Panc1 (cell line): Measurements from ENCODE around the gene ENTHD1. TPM values are rescaled to one million over a fixed set of nuclear protein-coding genes. Genes with fewer than 3 reads are reported as not detected.

Experiments
- ATAC-seq: fragments of 200-7000 bp; cut with Tn5 transposase; 2 replicates; pipeline ENCODE4 v1.9.1; 2020; ENCODE audit warnings: mild to moderate bottlenecking, moderate library complexity
- BruUV-seq: library from RNA; stranded (reverse); fragments of 400-500 nt; replicated peaks from 2 replicates; lab custom pipeline; 2021; lab: Mats Ljungman, UMichigan
- CTCF ChIA-PET: fragments of 300-600 bp; sonication (Branson Sonifier 250); formaldehyde crosslinking; loops from one replicate; lab custom pipeline; 2022; ENCODE audit warnings: antibody characterized with exemption; lab: Charles Lee
- POLR2A ChIA-PET: fragments of 300-600 bp; sonication (Branson Sonifier 250); formaldehyde crosslinking; loops from one replicate; lab custom pipeline; 2022; ENCODE audit warnings: antibody characterized with exemption; lab: Charles Lee
- DNase-seq: peaks from one replicate; pipeline ENCODE4 v3.0.0-alpha.2; 2010; ENCODE audit warnings: low read depth, low spot score
- H3K27ac ChIP-seq: 2 replicates; pipeline ENCODE4 v1.5.1; 2011; ENCODE audit warnings: mild to moderate bottlenecking, low read length, inconsistent platforms
- H3K27me3 ChIP-seq: fragments of 200-500 bp; sonication (Bioruptor generic); 2 replicates; pipeline ENCODE4 v1.6.0; 2014; ENCODE audit warnings: low read length, inconsistent platforms; ENCODE audit not compliant: control insufficient read depth, insufficient read depth
- H3K36me3 ChIP-seq: fragments of 200-500 bp; sonication (Bioruptor generic); 2 replicates; pipeline ENCODE4 v1.5.1; 2014; ENCODE audit warnings: inconsistent platforms, mild to moderate bottlenecking, low read length, moderate library complexity; ENCODE audit not compliant: control insufficient read depth, insufficient read depth
- H3K4me1 ChIP-seq: 2 replicates; pipeline ENCODE4 v1.5.1; 2011; ENCODE audit warnings: inconsistent platforms, mild to moderate bottlenecking, low read length, moderate library complexity; ENCODE audit not compliant: control insufficient read depth, insufficient read depth
- H3K4me3 ChIP-seq, 2 experiments: 2 replicates each; pipeline ENCODE4 v1.5.1; 2011 to 2012; ENCODE audit warnings: low read depth in 2 of 2, low read length in 2 of 2, mild to moderate bottlenecking in 2 of 2, inconsistent platforms in 1 of 2, moderate library complexity in 1 of 2
- H3K9me3 ChIP-seq: fragments of 200-500 bp; sonication (Bioruptor generic); 2 replicates; pipeline ENCODE4 v1.5.1; 2014; ENCODE audit warnings: low read depth, mild to moderate bottlenecking, inconsistent platforms, low read length, moderate library complexity; ENCODE audit not compliant: control insufficient read depth, insufficient read depth
- POLR2AphosphoS5 ChIP-seq: IDR thresholded peaks from 2 replicates; pipeline ENCODE4 v1.6.1; 2012; ENCODE audit warnings: mild to moderate bottlenecking, low read depth, low read length, moderate library complexity
- SIN3A ChIP-seq: IDR thresholded peaks from 2 replicates; pipeline ENCODE4 v1.6.1; 2012; ENCODE audit warnings: low read depth, mild to moderate bottlenecking, low read length, moderate library complexity, borderline replicate concordance; ENCODE audit not compliant: insufficient read depth
- TCF7L2 ChIP-seq: IDR thresholded peaks from 2 replicates; pipeline ENCODE4 v1.6.1; 2011; ENCODE audit warnings: mild to moderate bottlenecking, low read depth, low read length, inconsistent platforms
- in situ Hi-C: cut with HindIII; loops from 2 replicates; pipeline ENCODE4 v1.10.0; 2016; ENCODE audit warnings: low sequenced_read_pairs, low pct_unique_long_range_greater_than_20kb
- intact Hi-C: fragments of 100-400 bp; cut with micrococcal nuclease; formaldehyde crosslinking; loops from one replicate; pipeline ENCODE4 v1.10.0; 2022; ENCODE audit not compliant: unreplicated experiment
- total RNA-seq: library from RNA; stranded (reverse); gene quantifications from one replicate; pipeline ENCODE4 v1.2.1, GENCODE V29; 2021; ENCODE audit not compliant: unreplicated experiment
- TF ChIP-seq, protein P1 (sequence below), 2 experiments: IDR thresholded peaks; 2 replicates each; pipeline ENCODE4 v1.6.1; 2011 to 2012; ENCODE audit warnings: low read depth in 2 of 2, control low read depth in 1 of 2, low read length in 1 of 2, mild to moderate bottlenecking in 1 of 2, moderate library complexity in 1 of 2; ENCODE audit not compliant: insufficient read depth in 1 of 2
- TF ChIP-seq, protein P2 (sequence below): fragments of 450-650 bp; IDR thresholded peaks from 2 replicates; pipeline ENCODE4 v1.5.1; 2017; ENCODE audit warnings: mild to moderate bottlenecking

The ENTHD1 gene
- total RNA-seq, 1 experiment from 2014 or later: not detected

DNA sequence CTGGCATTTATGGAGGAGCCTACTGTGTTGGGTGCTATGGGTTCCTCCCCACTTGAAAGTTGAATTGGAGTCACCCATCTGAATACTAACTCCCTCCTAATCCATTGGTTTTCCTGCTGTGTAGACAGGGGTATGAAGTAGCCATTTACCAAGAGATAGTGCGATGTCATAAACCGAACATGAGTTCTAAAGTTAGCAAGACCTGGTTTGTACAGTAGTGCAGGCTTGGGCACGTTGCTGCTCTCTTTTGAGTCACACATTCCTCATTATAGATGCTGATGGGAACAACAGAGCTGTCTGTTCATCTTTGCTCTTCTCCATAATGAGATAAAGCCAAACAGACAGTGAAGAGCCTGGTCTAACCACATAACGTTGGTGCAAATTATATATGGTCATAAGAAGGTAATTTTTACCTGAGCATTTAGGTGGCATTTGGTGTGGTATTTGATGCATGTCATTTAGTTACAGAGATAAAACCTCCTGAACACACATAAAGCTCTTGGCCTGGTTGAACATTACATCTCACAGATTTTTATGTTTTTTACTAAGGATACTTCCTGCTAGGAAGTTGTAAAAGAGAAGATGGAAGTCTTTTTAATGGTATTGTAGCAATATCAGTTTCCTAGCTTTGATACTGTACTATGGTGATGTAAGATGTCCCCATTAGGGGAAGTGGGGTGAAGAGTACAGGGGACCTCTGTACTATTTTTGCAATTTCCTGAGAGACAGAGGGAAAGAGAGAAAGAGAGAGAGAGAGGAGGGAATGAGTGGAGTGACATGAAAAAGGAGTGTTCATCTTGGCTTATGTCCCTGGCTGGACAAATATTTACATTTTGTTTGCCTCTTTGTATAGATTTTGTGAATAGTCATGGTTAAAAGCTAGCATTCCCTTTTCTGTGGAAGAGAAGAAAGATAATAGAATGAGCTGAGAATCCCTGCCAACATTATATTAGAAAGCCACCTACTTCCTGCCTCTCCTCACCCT, 35.3 kb upstream of the ENTHD1 start:
- ChIA-PET POLR2A (no interaction called here), CTCF (no interaction called here)
- no peaks in the 10 kb centered on the region for H3K36me3 ChIP-seq
- TF ChIP-seq, protein P1, sequence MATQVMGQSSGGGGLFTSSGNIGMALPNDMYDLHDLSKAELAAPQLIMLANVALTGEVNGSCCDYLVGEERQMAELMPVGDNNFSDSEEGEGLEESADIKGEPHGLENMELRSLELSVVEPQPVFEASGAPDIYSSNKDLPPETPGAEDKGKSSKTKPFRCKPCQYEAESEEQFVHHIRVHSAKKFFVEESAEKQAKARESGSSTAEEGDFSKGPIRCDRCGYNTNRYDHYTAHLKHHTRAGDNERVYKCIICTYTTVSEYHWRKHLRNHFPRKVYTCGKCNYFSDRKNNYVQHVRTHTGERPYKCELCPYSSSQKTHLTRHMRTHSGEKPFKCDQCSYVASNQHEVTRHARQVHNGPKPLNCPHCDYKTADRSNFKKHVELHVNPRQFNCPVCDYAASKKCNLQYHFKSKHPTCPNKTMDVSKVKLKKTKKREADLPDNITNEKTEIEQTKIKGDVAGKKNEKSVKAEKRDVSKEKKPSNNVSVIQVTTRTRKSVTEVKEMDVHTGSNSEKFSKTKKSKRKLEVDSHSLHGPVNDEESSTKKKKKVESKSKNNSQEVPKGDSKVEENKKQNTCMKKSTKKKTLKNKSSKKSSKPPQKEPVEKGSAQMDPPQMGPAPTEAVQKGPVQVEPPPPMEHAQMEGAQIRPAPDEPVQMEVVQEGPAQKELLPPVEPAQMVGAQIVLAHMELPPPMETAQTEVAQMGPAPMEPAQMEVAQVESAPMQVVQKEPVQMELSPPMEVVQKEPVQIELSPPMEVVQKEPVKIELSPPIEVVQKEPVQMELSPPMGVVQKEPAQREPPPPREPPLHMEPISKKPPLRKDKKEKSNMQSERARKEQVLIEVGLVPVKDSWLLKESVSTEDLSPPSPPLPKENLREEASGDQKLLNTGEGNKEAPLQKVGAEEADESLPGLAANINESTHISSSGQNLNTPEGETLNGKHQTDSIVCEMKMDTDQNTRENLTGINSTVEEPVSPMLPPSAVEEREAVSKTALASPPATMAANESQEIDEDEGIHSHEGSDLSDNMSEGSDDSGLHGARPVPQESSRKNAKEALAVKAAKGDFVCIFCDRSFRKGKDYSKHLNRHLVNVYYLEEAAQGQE (IDR thresholded peaks at IDR 0.05; ENCODE audit: insufficient read depth in 1 of 2, low read depth in 2 of 2, low read length in 1 of 2): no peak
- TF ChIP-seq TCF7L2 (no peak), POLR2AphosphoS5 (no peak), SIN3A (no peak)
- TF ChIP-seq, protein P2, sequence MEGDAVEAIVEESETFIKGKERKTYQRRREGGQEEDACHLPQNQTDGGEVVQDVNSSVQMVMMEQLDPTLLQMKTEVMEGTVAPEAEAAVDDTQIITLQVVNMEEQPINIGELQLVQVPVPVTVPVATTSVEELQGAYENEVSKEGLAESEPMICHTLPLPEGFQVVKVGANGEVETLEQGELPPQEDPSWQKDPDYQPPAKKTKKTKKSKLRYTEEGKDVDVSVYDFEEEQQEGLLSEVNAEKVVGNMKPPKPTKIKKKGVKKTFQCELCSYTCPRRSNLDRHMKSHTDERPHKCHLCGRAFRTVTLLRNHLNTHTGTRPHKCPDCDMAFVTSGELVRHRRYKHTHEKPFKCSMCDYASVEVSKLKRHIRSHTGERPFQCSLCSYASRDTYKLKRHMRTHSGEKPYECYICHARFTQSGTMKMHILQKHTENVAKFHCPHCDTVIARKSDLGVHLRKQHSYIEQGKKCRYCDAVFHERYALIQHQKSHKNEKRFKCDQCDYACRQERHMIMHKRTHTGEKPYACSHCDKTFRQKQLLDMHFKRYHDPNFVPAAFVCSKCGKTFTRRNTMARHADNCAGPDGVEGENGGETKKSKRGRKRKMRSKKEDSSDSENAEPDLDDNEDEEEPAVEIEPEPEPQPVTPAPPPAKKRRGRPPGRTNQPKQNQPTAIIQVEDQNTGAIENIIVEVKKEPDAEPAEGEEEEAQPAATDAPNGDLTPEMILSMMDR: no peak
- in situ Hi-C loops: no loop called here
- ATAC-seq (no peak), DNase-seq (no peak)
- no TSS peak for BruUV-seq
- intact Hi-C loops: no loop called here
- H3K27ac ChIP-seq: no peak overlapping the region
- H3K27me3 ChIP-seq: peaks cover 6% of the 10 kb centered on the region
- H3K4me3 ChIP-seq: no peak overlapping the region
- no peaks in the 10 kb centered on the region for H3K9me3 ChIP-seq
- no peaks in the 10 kb centered on the region for H3K4me1 ChIP-seq

DNA sequence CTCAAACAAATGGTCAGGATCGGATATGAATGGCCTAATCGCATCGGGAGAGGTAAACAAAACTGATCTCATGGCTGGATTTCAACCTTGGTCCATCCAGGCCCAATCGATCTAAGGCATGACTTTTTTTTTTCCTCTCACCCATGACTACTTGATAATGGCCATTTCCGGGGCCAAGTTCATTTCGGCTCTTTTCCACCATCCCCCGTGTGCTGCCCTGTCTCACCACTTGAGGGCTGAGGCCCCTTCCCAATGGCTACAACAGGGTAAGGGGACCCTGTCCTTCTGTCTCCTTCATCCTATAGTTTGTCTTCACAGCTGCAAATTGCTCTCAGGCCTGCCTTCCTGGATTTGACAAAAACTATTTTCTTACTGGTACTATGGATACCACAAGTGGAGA, 34.0 kb upstream of the ENTHD1 start:
- TF ChIP-seq, protein P1 (IDR thresholded peaks at IDR 0.05; ENCODE audit: insufficient read depth in 1 of 2, low read depth in 2 of 2, low read length in 1 of 2): no peak
- no peak for TF ChIP-seq TCF7L2
- TF ChIP-seq, protein P2: no peak
- intact Hi-C loops: no loop called here
- Histone ChIP-seq H3K4me1 (no peaks in the 10 kb centered on the region), H3K27me3 (peaks cover 6% of the 10 kb centered on the region), H3K9me3 (no peaks in the 10 kb centered on the region), H3K27ac (no peak overlapping the region), H3K4me3 (no peak overlapping the region), H3K36me3 (no peaks in the 10 kb centered on the region)
- ChIA-PET CTCF (no interaction called here), POLR2A (no interaction called here)
- BruUV-seq: no TSS peak
- no peak for ATAC-seq
- in situ Hi-C loops: no loop called here
- no peak for DNase-seq
